Activated CD8-positive, alpha-beta memory T cell treated with anti-CD3 and anti-CD28 coated beads, Interleukin-2, amount 10 ng/mL, durations not matched to agents 7 days and 5 days (primary cell): Measurements from ENCODE around the gene GZMB. TPM values are rescaled to one million over a fixed set of nuclear protein-coding genes. Genes with fewer than 3 reads are reported as not detected.

Experiments
- ATAC-seq: fragments of 150-1000 bp; cut with Tn5 transposase; one replicate; pipeline ENCODE4 v1.10.0; 2021; ENCODE audit warnings: moderate library complexity
- CTCF ChIA-PET: fragments of 350-600 bp; sonication (Branson Sonifier 250); formaldehyde crosslinking; loops from one replicate; lab custom pipeline; 2021; ENCODE audit warnings: antibody characterized with exemption; lab: Charles Lee
- DNase-seq: peaks from one replicate; pipeline ENCODE4 v3.0.0-alpha.2; 2020
- H3K27ac Mint-ChIP-seq: one replicate; pipeline ENCODE4 v1.8.0; 2021; ENCODE audit warnings: mild to moderate bottlenecking, mixed read lengths
- H3K27me3 Mint-ChIP-seq: one replicate; pipeline ENCODE4 v1.8.0; 2021; ENCODE audit warnings: mixed read lengths
- H3K36me3 Mint-ChIP-seq: one replicate; pipeline ENCODE4 v1.8.0; 2021; ENCODE audit warnings: mild to moderate bottlenecking, mixed read lengths
- H3K4me1 Mint-ChIP-seq: one replicate; pipeline ENCODE4 v1.8.0; 2021; ENCODE audit warnings: mixed read lengths
- H3K4me3 Mint-ChIP-seq: one replicate; pipeline ENCODE4 v1.8.0; 2021; ENCODE audit warnings: mild to moderate bottlenecking, moderate library complexity, mixed read lengths
- H3K9me3 Mint-ChIP-seq: one replicate; pipeline ENCODE4 v1.8.0; 2022; ENCODE audit warnings: low read depth, mixed read lengths
- total RNA-seq, 2 experiments: library from RNA; stranded (reverse); gene quantifications; one replicate each; pipeline ENCODE4 v1.2.3, GENCODE V29; 2021

GZMB gene
- total RNA-seq, 2 experiments from 2014 or later: 1,034 to 2,662 TPM

DNA sequence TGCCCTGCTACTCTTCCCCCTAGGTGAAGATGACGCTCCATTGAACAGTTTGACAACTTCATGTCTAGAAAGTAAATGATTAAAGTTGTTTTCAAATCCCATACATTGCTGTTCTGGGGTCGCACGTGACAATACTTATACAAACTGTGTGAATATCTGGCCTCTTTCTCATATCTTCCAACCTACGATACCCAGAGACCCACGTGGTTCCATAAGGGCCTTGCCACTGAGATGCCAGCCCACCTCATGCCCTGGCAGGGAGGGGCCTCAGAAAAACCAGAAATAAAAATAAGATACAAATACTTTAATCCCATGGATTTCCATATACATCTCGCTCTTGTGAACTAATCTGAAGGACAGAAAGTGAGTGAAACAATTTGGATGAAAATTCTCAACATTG is 4.5 kb downstream of the GZMB start:
- CTCF ChIA-PET: interaction anchor here (1.3 to 3.6 kb wide), 2 partner anchors 14 to 24 kb away, joined by 3 to 17 read pairs; no protein-coding TSS in a partner anchor

DNA sequence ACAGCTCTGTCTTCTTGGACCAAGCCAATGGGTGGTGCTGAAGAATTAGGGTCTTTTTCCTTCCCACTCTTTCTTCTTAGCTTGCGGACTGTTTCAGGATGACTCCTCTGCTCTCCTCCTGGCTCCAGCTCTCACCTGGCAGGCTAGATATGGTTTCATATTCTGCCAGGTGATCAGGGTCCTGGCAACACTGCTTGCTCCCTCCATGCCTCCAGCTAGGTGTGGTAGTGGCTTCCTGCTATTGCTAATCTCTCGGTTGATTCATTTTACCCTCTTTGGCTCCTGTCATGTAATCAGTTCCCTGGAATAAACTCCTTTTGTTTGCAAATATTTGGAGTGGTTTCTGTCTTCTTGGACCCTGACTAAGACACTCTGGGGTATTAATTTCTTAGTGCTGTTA is 20.2 kb downstream of the GZMB start:
- no peak overlapping the region for H3K4me3 Mint-ChIP-seq
- peaks cover 53% of the 10 kb centered on the region for H3K4me1 Mint-ChIP-seq
- CTCF ChIA-PET: interaction anchor here (1.1 to 4.2 kb wide), 4 partner anchors 8 to 60 kb away, joined by 3 to 17 read pairs (median 4); no protein-coding TSS in a partner anchor
- H3K36me3 Mint-ChIP-seq: peaks cover 8% of the 10 kb centered on the region
- peaks cover 2% of the 10 kb centered on the region for H3K9me3 Mint-ChIP-seq
- DNase-seq: no peak
- no peak for ATAC-seq
- H3K27ac Mint-ChIP-seq: peak overlapping the region; percentile 22
- H3K27me3 Mint-ChIP-seq: no peaks in the 10 kb centered on the region

More for the DNA sequence above, 4.5 kb downstream of the GZMB start:
- Mint-ChIP-seq H3K27ac (peak overlapping the region; percentile 97), H3K4me1 (peaks cover 76% of the 10 kb centered on the region), H3K9me3 (no peaks in the 10 kb centered on the region), H3K27me3 (no peaks in the 10 kb centered on the region), H3K36me3 (peaks cover 62% of the 10 kb centered on the region), H3K4me3 (peak overlapping the region; percentile 89)
- DNase-seq (no peak), ATAC-seq (no peak)

DNA sequence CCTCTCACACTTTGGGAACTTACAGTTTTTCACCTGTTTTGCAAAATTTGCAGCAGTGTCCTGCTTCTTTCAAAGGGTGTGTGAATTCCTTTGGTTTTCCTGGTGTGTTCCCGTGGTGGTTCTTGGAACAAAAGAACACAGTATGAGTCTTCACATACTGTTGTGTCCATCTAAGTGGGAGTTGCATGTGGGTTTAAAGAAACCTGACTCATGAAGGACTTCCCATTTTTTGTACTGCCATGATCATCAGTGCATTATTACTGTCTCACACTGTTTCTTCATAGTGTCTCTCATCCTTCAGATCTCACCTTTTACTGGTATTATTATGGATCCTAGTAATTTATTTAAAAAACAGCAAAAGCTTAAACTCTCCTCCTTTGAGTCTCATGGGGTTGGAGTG is 20.7 kb downstream of the GZMB start:
- no peaks in the 10 kb centered on the region for H3K9me3 Mint-ChIP-seq
- no peak overlapping the region for H3K4me3 Mint-ChIP-seq
- H3K36me3 Mint-ChIP-seq: peaks cover 8% of the 10 kb centered on the region
- no peaks in the 10 kb centered on the region for H3K27me3 Mint-ChIP-seq
- CTCF ChIA-PET: interaction anchor here (1.1 to 4.2 kb wide), 5 partner anchors 8 to 61 kb away, joined by 3 to 17 read pairs (median 4); partner anchors contain the start of gene GZMB
- no peak overlapping the region for H3K27ac Mint-ChIP-seq
- DNase-seq: no peak
- H3K4me1 Mint-ChIP-seq: peaks cover 58% of the 10 kb centered on the region
- ATAC-seq: no peak

DNA sequence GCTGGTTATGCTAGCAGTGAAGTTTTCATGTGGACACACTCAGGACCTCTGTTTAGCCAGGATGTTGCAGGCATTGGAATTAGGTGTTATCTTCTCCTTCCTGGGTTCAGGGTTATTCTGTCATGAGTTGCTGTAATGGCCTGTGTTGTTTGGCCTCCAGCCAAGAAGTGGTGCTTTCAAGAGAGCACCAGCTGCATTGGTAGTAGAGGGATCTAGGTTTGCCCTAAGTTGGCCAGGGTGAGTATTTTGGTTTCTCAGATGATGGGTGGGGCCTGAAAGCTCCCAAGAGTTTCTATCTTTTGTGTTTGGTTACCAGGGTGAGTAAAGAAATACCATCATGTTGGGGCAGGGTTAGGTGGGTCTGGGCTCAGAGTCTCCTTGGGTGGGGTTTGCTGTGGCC is 21.8 kb downstream of the GZMB start:
- H3K27ac Mint-ChIP-seq: no peak overlapping the region
- no peaks in the 10 kb centered on the region for H3K27me3 Mint-ChIP-seq
- no peak overlapping the region for H3K4me3 Mint-ChIP-seq
- DNase-seq (no peak), ATAC-seq (no peak)
- H3K4me1 Mint-ChIP-seq: peaks cover 69% of the 10 kb centered on the region
- CTCF ChIA-PET: interaction anchor here (0.9 to 1.7 kb wide), 4 partner anchors 9 to 22 kb away, joined by 3 to 6 read pairs (median 4); partner anchors contain the start of gene GZMB
- H3K36me3 Mint-ChIP-seq: peaks cover 5% of the 10 kb centered on the region
- H3K9me3 Mint-ChIP-seq: no peaks in the 10 kb centered on the region

DNA sequence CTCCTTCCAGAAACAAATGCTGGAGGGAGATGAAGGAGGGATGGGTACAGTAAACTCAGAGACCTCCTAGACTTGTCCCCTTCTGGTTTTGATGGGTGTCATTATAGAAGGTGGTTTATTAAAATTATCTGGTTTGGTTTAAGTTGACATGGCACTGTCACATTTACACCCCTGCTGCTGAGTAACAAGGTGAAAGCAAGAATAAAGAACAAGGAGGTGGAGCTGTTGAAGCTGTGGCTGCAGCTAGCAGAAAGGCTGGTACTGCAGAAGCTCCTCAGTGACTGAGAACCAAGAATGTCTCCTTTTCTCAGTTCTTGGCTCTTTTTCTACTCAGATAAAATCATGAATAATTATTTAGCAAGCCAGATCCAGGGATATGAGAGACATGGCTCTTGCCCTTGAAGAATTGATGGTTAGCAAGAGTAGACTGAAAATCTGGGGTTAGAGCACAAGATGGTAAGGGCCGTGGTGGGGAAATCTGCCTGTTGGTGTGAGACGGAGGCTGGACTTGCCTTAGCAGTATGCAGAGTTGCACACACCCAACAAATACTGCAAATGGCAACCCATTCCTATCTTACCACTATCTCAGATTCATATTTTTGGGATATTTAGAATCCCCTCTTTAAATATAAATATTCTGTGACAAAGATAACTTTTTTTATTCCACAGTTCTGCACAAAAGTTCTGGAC is 24.2 kb downstream of the GZMB start, which contains the start of gene GZMH:
Gene GZMH, minus strand, starts transcription at position 31 of the 690 bp plus-strand sequence. CDS start 72 bp downstream, outside the sequence.
- peak within 1 kb of the TSS; percentile 73 for H3K4me3 Mint-ChIP-seq
- CTCF ChIA-PET: interaction anchor here (1.0 to 6.7 kb wide), 10 partner anchors 17 to 276 kb away, joined by 3 to 87 read pairs (median 11); partner anchors contain the start of gene GZMB
- DNase-seq: peak; percentile 67

DNA sequence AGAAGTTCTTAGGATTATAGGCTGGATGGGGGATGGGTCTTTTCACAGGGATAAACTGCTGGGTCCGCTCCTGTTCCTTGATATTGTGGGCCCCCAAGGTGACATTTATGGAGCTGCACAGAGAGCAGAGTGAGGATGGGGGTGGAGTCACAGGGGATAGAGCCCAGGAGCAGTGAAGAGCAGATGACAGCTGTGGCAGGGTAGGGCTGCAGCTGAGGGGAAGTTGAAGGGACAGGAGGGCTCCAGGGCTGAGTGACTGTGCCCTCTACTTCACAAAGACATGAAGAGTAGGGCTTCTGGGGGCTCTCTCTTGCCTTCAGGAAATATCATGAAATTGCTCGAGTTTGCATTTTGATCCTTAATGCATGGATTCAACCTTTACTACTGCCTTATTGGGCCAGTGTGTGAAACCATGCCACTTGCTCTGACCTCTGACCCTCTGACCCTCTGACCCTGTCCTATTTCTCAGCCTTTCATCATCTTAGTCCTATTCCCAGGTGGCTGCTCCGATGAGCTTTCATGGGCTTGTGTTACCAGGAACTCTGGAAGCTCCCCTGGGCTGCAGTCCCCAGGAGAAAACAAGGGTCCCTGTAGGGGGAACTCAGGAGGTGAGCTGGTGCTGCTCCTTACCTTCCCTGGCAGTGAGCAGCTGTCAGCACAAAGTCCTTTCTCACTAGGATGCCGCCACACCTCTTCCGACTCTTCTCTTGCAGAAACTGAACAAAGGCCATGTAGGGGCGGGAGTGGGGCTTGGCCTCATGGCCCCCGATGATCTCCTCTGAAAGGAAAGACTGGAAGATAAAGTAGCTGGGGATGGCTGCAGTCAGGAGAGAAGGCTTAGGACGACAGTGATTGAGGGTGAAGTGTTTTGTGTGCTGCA is 26.1 kb downstream of the GZMB start:
- Mint-ChIP-seq H3K27me3 (no peaks in the 10 kb centered on the region), H3K36me3 (peaks cover 5% of the 10 kb centered on the region), H3K27ac (peak overlapping the region; percentile 92), H3K9me3 (no peaks in the 10 kb centered on the region), H3K4me1 (peaks cover 74% of the 10 kb centered on the region), H3K4me3 (peak overlapping the region; percentile 73)
- CTCF ChIA-PET: interaction anchor here (0.6 to 6.7 kb wide), 13 partner anchors 12 to 153 kb away, joined by 3 to 87 read pairs (median 6); partner anchors contain the start of gene GZMB
- DNase-seq: no peak
- ATAC-seq: peak; percentile 25

More for the DNA sequence above, 24.2 kb downstream of the GZMB start, which contains the start of gene GZMH:
- Mint-ChIP-seq H3K27me3 (no peaks in the 10 kb centered on the region), H3K36me3 (peaks cover 5% of the 10 kb centered on the region), H3K27ac (peak within 1 kb of the TSS; percentile 92), H3K4me1 (peaks cover 86% of the 10 kb centered on the region), H3K9me3 (no peaks in the 10 kb centered on the region)
- ATAC-seq: peak; percentile 67

DNA sequence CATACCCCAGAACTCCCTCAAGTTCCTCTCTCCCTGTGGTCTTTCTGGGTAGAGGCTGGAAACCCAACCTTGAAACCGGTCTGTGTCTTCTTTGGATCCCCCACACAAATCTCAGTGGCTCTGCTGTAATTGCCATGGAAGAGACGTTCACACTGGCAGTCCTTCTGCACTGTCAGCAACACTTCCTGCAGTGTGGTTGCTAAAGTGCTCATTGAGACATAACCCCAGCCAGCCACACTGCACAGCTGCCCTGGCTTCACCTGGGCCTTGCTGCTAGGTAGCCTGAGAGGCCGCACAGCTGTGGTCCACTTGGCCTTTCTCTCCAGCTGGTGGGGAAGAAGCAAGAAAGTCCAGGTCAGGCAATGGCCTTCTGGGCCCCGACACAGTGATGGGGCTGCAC is 26.9 kb downstream of the GZMB start:
- CTCF ChIA-PET: interaction anchor here (1.0 to 6.7 kb wide), 11 partner anchors 11 to 126 kb away, joined by 3 to 87 read pairs (median 11); partner anchors contain the start of gene GZMB
- Mint-ChIP-seq H3K4me3 (peak overlapping the region; percentile 73), H3K27me3 (no peaks in the 10 kb centered on the region), H3K36me3 (peaks cover 5% of the 10 kb centered on the region), H3K4me1 (peaks cover 66% of the 10 kb centered on the region), H3K9me3 (no peaks in the 10 kb centered on the region), H3K27ac (peak overlapping the region; percentile 92)
- DNase-seq (peak; percentile 64), ATAC-seq (peak; percentile 42)

DNA sequence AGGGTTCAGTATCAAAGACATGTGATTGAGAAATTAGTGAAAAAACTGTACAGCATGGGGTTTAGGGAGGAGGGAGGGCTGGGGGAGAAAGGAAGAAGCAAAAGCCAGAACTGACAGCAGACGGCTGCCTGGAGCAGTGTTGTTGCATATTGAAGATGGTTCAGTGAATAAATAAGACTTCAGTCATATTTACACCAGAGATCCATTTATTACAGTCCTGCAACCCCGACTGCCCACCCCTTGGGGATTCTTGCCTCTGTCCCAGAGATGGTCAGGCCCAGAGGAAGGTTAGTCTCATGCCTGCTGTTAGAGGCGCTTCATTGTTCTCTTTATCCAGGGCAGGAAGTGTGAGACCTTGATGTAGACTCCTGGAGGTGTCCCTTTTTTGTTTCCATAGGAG is 27.7 kb downstream of the GZMB start:
- Mint-ChIP-seq H3K27me3 (no peaks in the 10 kb centered on the region), H3K9me3 (no peaks in the 10 kb centered on the region), H3K4me1 (peaks cover 59% of the 10 kb centered on the region), H3K4me3 (peak overlapping the region; percentile 73), H3K36me3 (peaks cover 4% of the 10 kb centered on the region), H3K27ac (peak overlapping the region; percentile 92)
- no peak for ATAC-seq
- DNase-seq: no peak
- CTCF ChIA-PET: interaction anchor here (0.7 to 6.7 kb wide), 25 partner anchors 9 to 199 kb away, joined by 3 to 87 read pairs (median 7); partner anchors contain the start of gene GZMB

DNA sequence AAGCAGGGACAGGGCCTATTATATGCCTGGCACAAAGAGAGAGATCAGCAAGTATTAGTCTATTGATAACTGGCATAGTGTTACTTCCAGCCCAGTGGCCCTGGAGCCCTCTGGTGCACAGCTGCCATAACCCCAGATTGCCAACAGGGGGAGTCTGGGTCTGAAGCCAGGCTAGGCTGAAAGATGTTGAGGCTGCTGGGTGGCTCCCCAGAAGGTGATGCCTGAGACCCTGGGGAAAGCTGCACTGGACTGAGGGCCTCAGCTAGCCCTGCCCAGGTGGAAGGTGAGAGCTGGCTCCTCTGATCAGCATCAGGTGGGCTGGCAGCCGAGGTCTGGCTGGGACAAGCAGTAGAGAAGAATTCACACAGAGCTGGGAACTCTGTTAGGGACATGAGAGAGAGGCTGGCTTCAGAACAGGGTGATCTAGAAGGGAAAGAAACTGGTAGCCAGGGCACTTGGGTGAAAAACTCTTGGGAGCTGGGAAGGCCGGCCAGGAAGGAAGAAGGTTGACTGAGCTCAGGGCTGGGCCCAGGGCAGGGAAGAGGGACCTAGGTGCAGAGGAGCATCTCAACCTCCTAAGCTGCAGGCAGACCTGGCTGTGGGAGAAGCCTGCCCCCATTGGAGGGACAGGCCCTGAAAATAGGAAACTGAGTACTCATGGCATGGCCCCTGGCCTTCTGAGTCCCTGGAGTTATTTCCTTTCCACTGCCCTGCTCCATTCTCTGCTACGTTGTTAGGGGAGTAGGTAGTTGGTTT is 28.4 kb downstream of the GZMB start:
- H3K4me3 Mint-ChIP-seq: peak overlapping the region; percentile 73
- no peaks in the 10 kb centered on the region for H3K27me3 Mint-ChIP-seq
- peak; percentile 79 for ATAC-seq
- peaks cover 3% of the 10 kb centered on the region for H3K36me3 Mint-ChIP-seq
- H3K9me3 Mint-ChIP-seq: no peaks in the 10 kb centered on the region
- CTCF ChIA-PET: interaction anchor here (0.7 to 6.7 kb wide), 27 partner anchors 9 to 200 kb away, joined by 3 to 87 read pairs (median 6); partner anchors contain the start of gene GZMB
- peak; percentile 87 for DNase-seq
- peak overlapping the region; percentile 92 for H3K27ac Mint-ChIP-seq
- peaks cover 55% of the 10 kb centered on the region for H3K4me1 Mint-ChIP-seq

DNA sequence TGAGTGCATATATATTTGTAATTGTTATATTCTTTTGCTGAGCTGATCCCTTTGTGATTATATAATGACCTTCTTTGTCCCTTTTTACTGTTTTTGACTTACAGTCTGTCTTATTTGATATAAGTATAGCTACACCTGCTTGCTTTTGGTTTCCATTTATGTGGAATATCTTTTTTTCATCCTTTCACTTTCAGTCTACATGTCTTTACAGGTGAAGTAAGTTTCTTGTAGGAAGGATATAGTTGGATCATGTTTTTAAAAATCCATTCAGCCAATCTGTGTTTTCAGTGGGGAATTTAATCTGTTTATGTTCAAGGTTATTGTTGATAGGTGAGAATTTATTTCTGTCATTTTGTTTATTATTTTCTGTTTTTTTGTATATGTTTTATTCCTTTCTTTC is 36.6 kb downstream of the GZMB start:
- DNase-seq (no peak), ATAC-seq (no peak)
- peaks cover 19% of the 10 kb centered on the region for H3K36me3 Mint-ChIP-seq
- H3K4me3 Mint-ChIP-seq: no peak overlapping the region
- CTCF ChIA-PET: interaction anchor here (1.9 kb wide), 1 partner anchor 9 kb away, joined by 6 read pairs; no protein-coding TSS in a partner anchor
- H3K9me3 Mint-ChIP-seq: peaks cover 19% of the 10 kb centered on the region
- no peak overlapping the region for H3K27ac Mint-ChIP-seq
- H3K4me1 Mint-ChIP-seq: peaks cover 11% of the 10 kb centered on the region
- H3K27me3 Mint-ChIP-seq: peaks cover 13% of the 10 kb centered on the region

DNA sequence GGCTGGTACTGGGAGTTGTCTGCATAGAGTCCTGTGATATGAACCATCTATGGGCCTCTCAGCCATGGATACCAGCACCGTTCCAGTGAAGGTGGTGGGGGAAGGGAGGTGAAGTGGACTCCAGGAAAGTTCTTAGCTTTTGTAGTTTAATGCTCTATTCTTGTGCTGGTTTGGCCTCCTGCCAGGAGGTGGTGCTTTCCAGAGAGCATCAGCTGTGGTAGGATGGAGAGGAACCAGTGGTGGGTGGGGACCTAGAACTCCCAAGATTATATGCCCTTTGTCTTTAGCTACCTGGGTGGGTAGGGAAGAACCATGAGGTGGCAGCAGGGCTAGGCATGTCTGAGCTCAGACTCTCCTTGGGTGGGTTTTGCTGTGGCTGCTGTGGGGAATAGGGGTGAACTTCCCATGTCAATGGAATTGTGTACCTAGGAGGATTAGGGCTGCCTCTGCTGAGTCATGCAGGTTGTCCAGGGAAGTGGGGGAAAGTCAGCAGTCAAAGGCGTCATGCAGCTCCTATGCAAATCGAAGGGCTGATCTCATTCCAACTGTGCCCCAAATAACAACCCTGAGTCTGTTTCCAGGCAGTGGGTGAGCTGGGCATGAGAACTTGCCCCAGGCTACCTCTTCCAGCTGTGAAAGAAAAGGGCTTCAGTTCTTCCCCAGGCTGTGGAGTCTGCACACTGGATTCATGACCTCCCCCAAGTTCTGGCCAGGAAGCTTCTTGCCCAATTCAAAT is 38.7 kb downstream of the GZMB start:
- ATAC-seq (no peak), DNase-seq (no peak)
- Mint-ChIP-seq H3K4me1 (peaks cover 11% of the 10 kb centered on the region), H3K4me3 (no peak overlapping the region), H3K27me3 (peaks cover 25% of the 10 kb centered on the region), H3K27ac (no peak overlapping the region), H3K9me3 (peaks cover 19% of the 10 kb centered on the region), H3K36me3 (peaks cover 18% of the 10 kb centered on the region)
- CTCF ChIA-PET: interaction anchor here (1.4 to 1.9 kb wide), 2 partner anchors 11 to 115 kb away, joined by 5 to 6 read pairs; no protein-coding TSS in a partner anchor
